T-helper 1 cell treated with Interleukin-12 subunit alpha and Interleukin-12 subunit beta and Interleukin-4 antibody, amounts not matched to agents 30 μg/mL and 1 μg/mL, for 36 hours (primary cell): ENCODE data around the gene CFAP97D2.
"Not testable (repeated sequence)": the region's sequence is repeated elsewhere in the genome, so short reads cannot be mapped to it uniquely, and the experiment has no call there.

Source experiments
- H3K27ac Mint-ChIP-seq: one replicate; pipeline ENCODE4 v1.8.0; 2021; ENCODE audit warnings: mild to moderate bottlenecking, mixed read lengths
- H3K27me3 Mint-ChIP-seq: one replicate; pipeline ENCODE4 v1.8.0; 2021; ENCODE audit warnings: low read depth, mixed read lengths
- H3K36me3 Mint-ChIP-seq: one replicate; pipeline ENCODE4 v1.8.0; 2021; ENCODE audit warnings: low read depth, mixed read lengths
- H3K4me1 Mint-ChIP-seq: one replicate; pipeline ENCODE4 v1.8.0; 2021; ENCODE audit warnings: low read depth, mixed read lengths
- H3K4me3 Mint-ChIP-seq: one replicate; pipeline ENCODE4 v1.8.0; 2021; ENCODE audit warnings: mild to moderate bottlenecking, moderate library complexity, mixed read lengths
- H3K9me3 Mint-ChIP-seq: one replicate; pipeline ENCODE4 v1.8.0; 2021; ENCODE audit warnings: mixed read lengths

CFAP97D2 gene

GRCh38 chr13:114179087-114179658, at the start of gene CFAP97D2:
TSS of gene CFAP97D2 (plus strand) at chr13:114179257. CDS start at chr13:114179331, 74 bp downstream.
- H3K4me3 Mint-ChIP-seq = no peak within 1 kb of the TSS
- H3K4me1 Mint-ChIP-seq = peaks cover 8% of the 10 kb centered on the region
- peaks cover 6% of the 10 kb centered on the region for H3K36me3 Mint-ChIP-seq
- peaks cover 10% of the 10 kb centered on the region for H3K9me3 Mint-ChIP-seq
- H3K27ac Mint-ChIP-seq = no peak within 1 kb of the TSS
- H3K27me3 Mint-ChIP-seq = peaks cover 25% of the 10 kb centered on the region

GRCh38 chr13:114129649-114130062, 49.4 kb upstream of the CFAP97D2 start:
- H3K9me3 Mint-ChIP-seq = peaks cover 8% of the 10 kb centered on the region
- no peaks in the 10 kb centered on the region for H3K27me3 Mint-ChIP-seq

GRCh38 chr13:114130131-114130836, 48.8 kb upstream of the CFAP97D2 start:
- Mint-ChIP-seq H3K4me3 (peak overlapping the region; percentile 98), H3K27ac (peak overlapping the region; percentile 94), H3K36me3 (peaks cover 41% of the 10 kb centered on the region), H3K4me1 (peaks cover 55% of the 10 kb centered on the region), H3K9me3 (peaks cover 5% of the 10 kb centered on the region), H3K27me3 (no peaks in the 10 kb centered on the region)

More at GRCh38 chr13:114129649-114130062, 49.4 kb upstream of the CFAP97D2 start:
- H3K27ac Mint-ChIP-seq = peak overlapping the region; percentile 85
- H3K4me1 Mint-ChIP-seq = peaks cover 57% of the 10 kb centered on the region
- peaks cover 48% of the 10 kb centered on the region for H3K36me3 Mint-ChIP-seq
- H3K4me3 Mint-ChIP-seq = peak overlapping the region; percentile 98

- H3K4me1 Mint-ChIP-seq = peaks cover 54% of the 10 kb centered on the region
Measured at GRCh38 chr13:114130837-114131582, 48.0 kb upstream of the CFAP97D2 start.

GRCh38 chr13:114131583-114132418, 47.3 kb upstream of the CFAP97D2 start:
- peak overlapping the region; percentile 98 for H3K4me3 Mint-ChIP-seq
- H3K27ac Mint-ChIP-seq = peak overlapping the region; percentile 94
- peaks cover 46% of the 10 kb centered on the region for H3K4me1 Mint-ChIP-seq
- no peaks in the 10 kb centered on the region for H3K9me3 Mint-ChIP-seq
- H3K36me3 Mint-ChIP-seq = peaks cover 34% of the 10 kb centered on the region
- peaks cover 4% of the 10 kb centered on the region for H3K27me3 Mint-ChIP-seq

More at GRCh38 chr13:114130837-114131582, 48.0 kb upstream of the CFAP97D2 start:
- Mint-ChIP-seq H3K9me3 (peaks cover 5% of the 10 kb centered on the region), H3K36me3 (peaks cover 41% of the 10 kb centered on the region), H3K27me3 (no peaks in the 10 kb centered on the region), H3K4me3 (peak overlapping the region; percentile 98), H3K27ac (peak overlapping the region; percentile 94)

GRCh38 chr13:114132419-114133121, 46.5 kb upstream of the CFAP97D2 start, which contains the start of gene RASA3:
TSS of gene RASA3 (minus strand) at chr13:114132623. CDS start at chr13:114132489, 134 bp downstream.
- H3K4me1 Mint-ChIP-seq = peaks cover 40% of the 10 kb centered on the region
- peaks cover 27% of the 10 kb centered on the region for H3K36me3 Mint-ChIP-seq
- peaks cover 4% of the 10 kb centered on the region for H3K27me3 Mint-ChIP-seq

GRCh38 chr13:114133126-114133525, 45.9 kb upstream of the CFAP97D2 start:
- not testable (repeated sequence) for H3K4me3 Mint-ChIP-seq, H3K27me3 Mint-ChIP-seq, H3K27ac Mint-ChIP-seq, H3K9me3 Mint-ChIP-seq
- H3K4me1 Mint-ChIP-seq = peaks cover 37% of the 10 kb centered on the region
- H3K36me3 Mint-ChIP-seq = peaks cover 23% of the 10 kb centered on the region

More at GRCh38 chr13:114132419-114133121, 46.5 kb upstream of the CFAP97D2 start, which contains the start of gene RASA3:
- no peaks in the 10 kb centered on the region for H3K9me3 Mint-ChIP-seq
- H3K27ac Mint-ChIP-seq = peak within 1 kb of the TSS; percentile 94
- peak within 1 kb of the TSS; percentile 98 for H3K4me3 Mint-ChIP-seq

- not testable (repeated sequence) for H3K27me3 Mint-ChIP-seq, H3K9me3 Mint-ChIP-seq
- Mint-ChIP-seq H3K27ac (peak overlapping the region; percentile 9), H3K4me3 (peak overlapping the region; percentile 58), H3K4me1 (peaks cover 33% of the 10 kb centered on the region), H3K36me3 (peaks cover 20% of the 10 kb centered on the region)
Measured at GRCh38 chr13:114133552-114133951, 45.5 kb upstream of the CFAP97D2 start.

GRCh38 chr13:114134111-114134943, 44.7 kb upstream of the CFAP97D2 start:
- Mint-ChIP-seq H3K4me1 (peaks cover 28% of the 10 kb centered on the region), H3K9me3 (peaks cover 3% of the 10 kb centered on the region), H3K27ac (peak overlapping the region; percentile 9), H3K4me3 (peak overlapping the region; percentile 58), H3K36me3 (peaks cover 14% of the 10 kb centered on the region), H3K27me3 (peaks cover 4% of the 10 kb centered on the region)

GRCh38 chr13:114134944-114135610, 44.0 kb upstream of the CFAP97D2 start:
- Mint-ChIP-seq H3K27ac (peak overlapping the region; percentile 1), H3K36me3 (peaks cover 10% of the 10 kb centered on the region), H3K4me3 (no peak overlapping the region), H3K27me3 (peaks cover 4% of the 10 kb centered on the region), H3K4me1 (peaks cover 23% of the 10 kb centered on the region), H3K9me3 (peaks cover 3% of the 10 kb centered on the region)

GRCh38 chr13:114135731-114136171, 43.3 kb upstream of the CFAP97D2 start:
- H3K4me3 Mint-ChIP-seq = no peak overlapping the region
- peaks cover 4% of the 10 kb centered on the region for H3K27me3 Mint-ChIP-seq
- peaks cover 9% of the 10 kb centered on the region for H3K36me3 Mint-ChIP-seq
- peaks cover 20% of the 10 kb centered on the region for H3K4me1 Mint-ChIP-seq
- peaks cover 3% of the 10 kb centered on the region for H3K9me3 Mint-ChIP-seq
- H3K27ac Mint-ChIP-seq = no peak overlapping the region

GRCh38 chr13:114136576-114136975, 42.5 kb upstream of the CFAP97D2 start:
- H3K27ac Mint-ChIP-seq = peak overlapping the region; percentile 26
- H3K4me3 Mint-ChIP-seq = no peak overlapping the region
- peaks cover 15% of the 10 kb centered on the region for H3K4me1 Mint-ChIP-seq
- H3K27me3 Mint-ChIP-seq = peaks cover 4% of the 10 kb centered on the region
- peaks cover 3% of the 10 kb centered on the region for H3K9me3 Mint-ChIP-seq
- H3K36me3 Mint-ChIP-seq = peaks cover 2% of the 10 kb centered on the region
